IMR-90 (cell line): ENCODE results near the gene PTGS1. TPM values are rescaled to one million over a fixed set of nuclear protein-coding genes. Genes with fewer than 3 reads are reported as not detected.

Experiments
- ATAC-seq: fragments of 200-7000 bp; cut with Tn5 transposase; 2 replicates; pipeline ENCODE4 v1.9.1; 2020; ENCODE audit warnings: low read depth, mild to moderate bottlenecking, moderate library complexity
- BruUV-seq: library from RNA; stranded (reverse); fragments of 400-500 nt; replicated peaks from 2 replicates; lab custom pipeline; 2021; lab: Mats Ljungman, UMichigan
- CTCF ChIA-PET: fragments of 300-600 bp; formaldehyde crosslinking; extraction: SDS; loops from one replicate; lab custom pipeline; 2021; ENCODE audit warnings: antibody characterized with exemption; lab: Yijun Ruan, JAX
- POLR2A ChIA-PET: fragments of 300-600 bp; sonication (Branson Sonifier 250); formaldehyde crosslinking; loops from one replicate; lab custom pipeline; 2022; ENCODE audit warnings: antibody characterized with exemption; ENCODE audit not compliant: unreplicated experiment; lab: Charles Lee
- DNase-seq: peaks from one replicate; pipeline ENCODE4 v3.0.0; 2013
- H2AFZ ChIP-seq: replicated peaks from 2 replicates; pipeline ENCODE3; 2013; ENCODE audit warnings: low read length, mild to moderate bottlenecking; ENCODE audit not compliant: poor library complexity
- H2AK5ac ChIP-seq: 2 replicates; pipeline ENCODE4 v1.6.1; 2013; ENCODE audit warnings: low read depth, low read length, inconsistent platforms
- H2AK9ac ChIP-seq: replicated peaks from 2 replicates; pipeline ENCODE3; 2013; ENCODE audit warnings: mild to moderate bottlenecking, low read depth, low read length, moderate library complexity; ENCODE audit not compliant: poor library complexity
- H2BK120ac ChIP-seq: 2 replicates; pipeline ENCODE4 v1.6.1; 2013; ENCODE audit warnings: low read depth, low read length, inconsistent platforms
- H2BK15ac ChIP-seq: 3 replicates; pipeline ENCODE4 v1.6.1; 2013; ENCODE audit warnings: low read depth, low read length, inconsistent platforms
- H2BK20ac ChIP-seq: 2 replicates; pipeline ENCODE4 v1.6.1; 2013; ENCODE audit warnings: low read depth, mild to moderate bottlenecking, inconsistent platforms, low read length, moderate library complexity
- H2BK5ac ChIP-seq: 2 replicates; pipeline ENCODE4 v1.6.1; 2013; ENCODE audit warnings: mild to moderate bottlenecking, low read depth, low read length, inconsistent platforms; ENCODE audit not compliant: poor library complexity, severe bottlenecking
- H3K14ac ChIP-seq: replicated peaks from 2 replicates; pipeline ENCODE4 v1.6.1; 2013; ENCODE audit warnings: low read depth, low read length, inconsistent platforms
- H3K18ac ChIP-seq: 2 replicates; pipeline ENCODE4 v1.6.1; 2013; ENCODE audit warnings: low read depth, low read length, control low read depth
- H3K23ac ChIP-seq: 2 replicates; pipeline ENCODE4 v1.6.1; 2013; ENCODE audit warnings: low read depth, low read length, inconsistent platforms
- H3K27ac ChIP-seq: 2 replicates; pipeline ENCODE4 v1.5.1; 2013; ENCODE audit warnings: mild to moderate bottlenecking, control low read depth, low read length; ENCODE audit not compliant: insufficient read depth
- H3K27me3 ChIP-seq: 2 replicates; pipeline ENCODE4 v1.6.1; 2013; ENCODE audit warnings: low read length; ENCODE audit not compliant: control insufficient read depth, insufficient read depth
- H3K36me3 ChIP-seq: 2 replicates; pipeline ENCODE4 v1.6.1; 2013; ENCODE audit warnings: low read length, mixed read lengths; ENCODE audit not compliant: control insufficient read depth, insufficient read depth
- H3K4ac ChIP-seq: 2 replicates; pipeline ENCODE4 v1.6.1; 2013; ENCODE audit warnings: low read depth, low read length, inconsistent platforms
- H3K4me1 ChIP-seq: 2 replicates; pipeline ENCODE4 v1.6.1; 2013; ENCODE audit warnings: low read length, mixed read lengths; ENCODE audit not compliant: control insufficient read depth, insufficient read depth
- H3K4me2 ChIP-seq: 2 replicates; pipeline ENCODE4 v1.6.1; 2013; ENCODE audit warnings: low read depth, mild to moderate bottlenecking, control low read depth, low read length, moderate library complexity
- H3K4me3 ChIP-seq: 2 replicates; pipeline ENCODE4 v1.5.1; 2013; ENCODE audit warnings: low read depth, mild to moderate bottlenecking, control low read depth, low read length, moderate library complexity; ENCODE audit not compliant: insufficient read depth
- H3K56ac ChIP-seq: 2 replicates; pipeline ENCODE4 v1.6.1; 2013; ENCODE audit warnings: low read length, inconsistent platforms; ENCODE audit not compliant: insufficient read depth; ENCODE audit errors: extremely low read depth
- H3K79me1 ChIP-seq, 2 experiments: 2 replicates each; pipeline ENCODE4 v1.6.1; 2013; ENCODE audit warnings: low read length in 2 of 2, inconsistent platforms in 1 of 2, low read depth in 1 of 2
- H3K9ac ChIP-seq: 2 replicates; pipeline ENCODE4 v1.6.1; 2013; ENCODE audit warnings: low read depth, low read length, control low read depth
- H3K9me1 ChIP-seq: 2 replicates; pipeline ENCODE4 v1.6.1; 2013; ENCODE audit warnings: low read length, inconsistent platforms; ENCODE audit not compliant: insufficient read depth
- H3K9me3 ChIP-seq: 2 replicates; pipeline ENCODE4 v1.6.1; 2013; ENCODE audit warnings: low read length; ENCODE audit not compliant: control insufficient read depth, insufficient read depth
- H4K20me1 ChIP-seq: 2 replicates; pipeline ENCODE4 v1.6.1; 2013; ENCODE audit warnings: low read length, inconsistent platforms; ENCODE audit not compliant: insufficient read depth
- H4K5ac ChIP-seq: 2 replicates; pipeline ENCODE4 v1.6.1; 2013; ENCODE audit warnings: mild to moderate bottlenecking, low read depth, low read length, control low read depth
- H4K8ac ChIP-seq, 2 experiments: 2 replicates each; pipeline ENCODE4 v1.6.1; 2013; ENCODE audit warnings: low read depth in 2 of 2, low read length in 2 of 2, control low read depth in 1 of 2, inconsistent platforms in 1 of 2
- H4K91ac ChIP-seq: 2 replicates; pipeline ENCODE4 v1.6.1; 2013; ENCODE audit warnings: low read depth, low read length, inconsistent platforms; ENCODE audit not compliant: insufficient read depth
- BHLHE40 ChIP-seq: fragments of 150-350 bp; IDR thresholded peaks from 2 replicates; pipeline ENCODE4 v1.6.1; 2016; ENCODE audit warnings: mild to moderate bottlenecking, low read depth, low read length
- FOS ChIP-seq: fragments of 150-350 bp; IDR thresholded peaks from 2 replicates; pipeline ENCODE4 v1.6.1; 2016; ENCODE audit warnings: low read depth, low read length
- NFE2L2 ChIP-seq: fragments of 150-350 bp; IDR thresholded peaks from 2 replicates; pipeline ENCODE4 v1.6.1; 2016; ENCODE audit warnings: low read depth, mild to moderate bottlenecking, low read length
- POLR2A ChIP-seq: IDR thresholded peaks from 2 replicates; pipeline ENCODE4 v1.6.1; 2012; ENCODE audit warnings: mild to moderate bottlenecking, low read depth, low read length
- RCOR1 ChIP-seq: IDR thresholded peaks from 2 replicates; pipeline ENCODE4 v1.6.1; 2012; ENCODE audit warnings: mild to moderate bottlenecking, low read length, improper control_type of control experiment; ENCODE audit not compliant: insufficient replicate concordance
- RFX5 ChIP-seq: IDR thresholded peaks from 2 replicates; pipeline ENCODE4 v1.8.0; 2012; ENCODE audit warnings: low read depth, mild to moderate bottlenecking, low read length, moderate library complexity
- WGBS, 2 experiments: methylation state at CpG; one replicate each; pipeline versions ENCODE4 v1.1.5 to v1.1.7; 2013; ENCODE audit warnings: missing lambda C conversion rate in 2 of 2; ENCODE audit not compliant: insufficient read length in 1 of 2; ENCODE audit errors: extremely low coverage in 2 of 2; 5-methylcytosine and 5-hydroxymethylcytosine counted together
- dilution Hi-C: fragments of 300-500 bp; cut with HindIII; formaldehyde crosslinking; loops from one replicate; pipeline ENCODE4 v1.14.3; 2018; ENCODE audit warnings: low sequenced_read_pairs; ENCODE audit not compliant: unreplicated experiment
- in situ Hi-C: fragments of 300-500 bp; cut with MboI; formaldehyde crosslinking; loops from 3 replicates; pipeline ENCODE4 v1.14.3; 2019; ENCODE audit warnings: low sequenced_read_pairs, inconsistent platforms, mixed read lengths
- intact Hi-C: fragments of 100-400 bp; cut with micrococcal nuclease; formaldehyde crosslinking; loops from 2 replicates; pipeline ENCODE4 v1.10.0; 2022
- polyA plus RNA-seq, 3 experiments: library from polyadenylated mRNA; depleted of rRNA; stranded (reverse); fragments of >200 nt; gene quantifications; 2 replicates each; pipeline ENCODE4 v1.2.3, GENCODE V29; 2012; ENCODE audit warnings: low replicate concordance in 1 of 3
- total RNA-seq: library from RNA; depleted of rRNA; stranded (reverse); fragments of >200 nt; gene quantifications from 2 replicates; pipeline ENCODE4 v1.2.3, GENCODE V29; 2012

PTGS1 gene
- total and polyA plus RNA-seq, 2 of the 4 experiments (the other 2 are of a cell fraction), result 24.7 to 38.3 TPM

GRCh38 chr9:122342323-122343050, 28.3 kb upstream of the PTGS1 start:
- TF ChIP-seq NFE2L2 (no peak), BHLHE40 (no peak), RFX5 (no peak), RCOR1 (no peak), FOS (no peak), POLR2A (no peak)
- H3K4me1 ChIP-seq, result peaks cover 2% of the 10 kb centered on the region
- ChIA-PET CTCF (no interaction called here), POLR2A (no interaction called here)
- no peak overlapping the region for H3K4me2 ChIP-seq
- no peak overlapping the region for H3K56ac ChIP-seq
- no peak overlapping the region for H3K9ac ChIP-seq
- no peak overlapping the region for H2BK15ac ChIP-seq
- H3K4me3 ChIP-seq, result no peak overlapping the region
- peaks cover 21% of the 10 kb centered on the region for H3K27me3 ChIP-seq
- H3K14ac ChIP-seq, result no peak overlapping the region
- H2BK120ac ChIP-seq, result no peak overlapping the region
- no peak overlapping the region for H2AK5ac ChIP-seq
- H3K27ac ChIP-seq, result no peak overlapping the region
- no peak overlapping the region for H2BK20ac ChIP-seq
- H4K20me1 ChIP-seq, result no peaks in the 10 kb centered on the region
- H2AK9ac ChIP-seq, result no peak overlapping the region
- H3K79me1 ChIP-seq, result no peaks in the 10 kb centered on the region
- WGBS, 2 experiments, result 68% methylated on average over 5 of the region's 15 CpGs; no CpG with 5 or more reads in 1 of the 2 experiments
- no peak overlapping the region for H4K91ac ChIP-seq
- dilution Hi-C loops (no loop called here), intact Hi-C loops (no loop called here), in situ Hi-C loops (loop anchor here (5.0 kb wide), 1 partner anchor 75 kb away; no protein-coding TSS in a partner anchor)
- no TSS peak for BruUV-seq
- H4K5ac ChIP-seq, result no peak overlapping the region
- no peak overlapping the region for H3K18ac ChIP-seq
- H3K4ac ChIP-seq, result no peak overlapping the region
- no peak overlapping the region for H4K8ac ChIP-seq
- H3K9me3 ChIP-seq, result no peaks in the 10 kb centered on the region
- H3K36me3 ChIP-seq, result no peaks in the 10 kb centered on the region
- ATAC-seq (no peak), DNase-seq (no peak)
- no peak overlapping the region for H3K23ac ChIP-seq
- no peak overlapping the region for H2BK5ac ChIP-seq
- H3K9me1 ChIP-seq, result no peaks in the 10 kb centered on the region; the same call in 1 of the 2 replicates
- peak overlapping the region; percentile 54 for H2AFZ ChIP-seq
